Activated T-helper 9 cell treated with anti-CD3 and anti-CD28 coated beads, Interleukin-2, amount 50 U/mL, for 16 hours (primary cell): ENCODE measurements around the gene VWA5B1.

Source experiments
- DNase-seq: peaks from one replicate; pipeline ENCODE4 v3.0.0-alpha.2; 2020; ENCODE audit warnings: low read depth

Gene VWA5B1

GRCh38 chr1:20389571-20389970, 98.9 kb downstream of the VWA5B1 start:
- DNase-seq = no peak

GRCh38 chr1:20390589-20391331, 100.1 kb downstream of the VWA5B1 start:
- DNase-seq = no peak

GRCh38 chr1:20395255-20395654, 104.6 kb downstream of the VWA5B1 start:
- no peak for DNase-seq

- DNase-seq = no peak
These were observed 108.1 kb downstream of the VWA5B1 start for GRCh38 chr1:20398744-20399143.

GRCh38 chr1:20399196-20399595, 108.5 kb downstream of the VWA5B1 start:
- no peak for DNase-seq

GRCh38 chr1:20399606-20400180, 109.0 kb downstream of the VWA5B1 start:
- no peak for DNase-seq

GRCh38 chr1:20400341-20401177, 109.9 kb downstream of the VWA5B1 start:
- no peak for DNase-seq

- no peak for DNase-seq
These were observed 110.8 kb downstream of the VWA5B1 start for GRCh38 chr1:20401405-20402010.

- DNase-seq = no peak
These were observed 112.1 kb downstream of the VWA5B1 start for GRCh38 chr1:20402585-20403422.

- no peak for DNase-seq
These were observed 112.9 kb downstream of the VWA5B1 start for GRCh38 chr1:20403423-20404145.

- no peak for DNase-seq
These were observed 113.8 kb downstream of the VWA5B1 start for GRCh38 chr1:20404466-20404865.
